HG03558 (cell line): Measurements from ENCODE around the gene PXDN.
"Not testable (repeated sequence)": the region's sequence is repeated elsewhere in the genome, so short reads cannot be mapped to it uniquely, and the experiment has no call there.

Experiments
- ATAC-seq: cut with Tn5 transposase; IDR thresholded peaks from one replicate; pipeline ENCODE4 v1.9.1; 2021; ENCODE audit warnings: moderate number of reproducible peaks; ENCODE audit not compliant: unreplicated experiment; ENCODE audit errors: extremely low read depth

The PXDN gene

GRCh38 chr2:1639086-1639858, 105.0 kb downstream of the PXDN start:
- ATAC-seq, result no peak

DNA sequence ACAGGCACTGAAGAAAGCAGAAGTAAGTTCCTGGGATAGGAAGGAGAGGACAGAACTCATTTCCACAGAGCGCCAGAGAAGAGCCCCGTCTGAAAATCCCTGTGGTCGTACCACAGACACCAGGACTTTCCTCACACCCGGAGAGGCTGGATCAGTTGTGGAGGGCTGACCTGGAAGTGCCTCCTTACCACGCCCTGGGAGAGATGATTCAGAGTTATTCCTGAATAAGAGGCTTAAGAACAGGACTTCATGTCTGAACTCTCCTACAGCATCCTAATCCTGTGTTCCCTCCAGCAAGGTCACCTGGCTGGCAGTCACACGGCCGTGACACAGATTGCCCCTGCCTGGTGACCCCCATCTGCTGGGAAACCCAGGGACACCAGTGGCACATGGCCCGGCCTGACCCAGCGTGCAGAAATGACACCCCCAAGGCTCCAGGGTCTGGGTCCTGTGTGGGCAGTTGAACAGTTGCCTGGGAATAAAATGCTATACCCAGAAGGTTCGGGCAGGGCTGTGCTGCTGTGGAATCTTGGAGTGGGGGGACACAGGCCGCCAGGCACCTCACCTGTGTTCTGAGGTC, 105.9 kb downstream of the PXDN start:
- ATAC-seq, result no peak

DNA sequence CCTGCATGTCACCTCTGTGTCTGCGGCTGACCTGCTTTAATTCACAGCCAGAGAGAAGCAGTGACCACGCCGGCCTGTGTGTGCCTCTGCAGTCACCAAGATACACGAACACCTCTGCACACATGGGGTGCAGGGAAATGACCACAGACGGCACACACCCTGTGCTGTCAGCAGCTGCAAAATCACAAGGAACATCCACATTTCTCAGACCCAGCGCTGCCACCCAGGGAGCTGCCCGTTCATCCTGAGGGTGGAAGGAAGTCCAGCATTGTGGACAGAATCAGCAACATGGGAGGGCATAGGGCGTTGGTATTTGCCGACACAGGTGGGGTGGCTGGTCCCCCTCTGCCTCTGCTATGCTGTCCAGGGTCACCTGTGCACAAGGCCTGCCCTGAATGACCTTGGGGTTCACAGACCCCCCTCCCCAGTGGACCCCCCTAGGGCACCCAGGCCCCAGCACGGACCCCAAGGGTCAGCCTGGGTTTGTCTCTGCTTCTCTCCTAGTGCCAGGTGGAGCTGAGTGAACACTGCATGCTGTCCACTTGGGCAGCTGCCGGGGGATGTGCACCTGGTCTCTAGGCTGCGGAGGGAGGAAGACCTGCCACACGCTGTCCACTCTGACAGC, 107.4 kb downstream of the PXDN start:
- no peak for ATAC-seq

- no peak for ATAC-seq
These were observed 108.5 kb downstream of the PXDN start for GRCh38 chr2:1635823-1636222.

DNA sequence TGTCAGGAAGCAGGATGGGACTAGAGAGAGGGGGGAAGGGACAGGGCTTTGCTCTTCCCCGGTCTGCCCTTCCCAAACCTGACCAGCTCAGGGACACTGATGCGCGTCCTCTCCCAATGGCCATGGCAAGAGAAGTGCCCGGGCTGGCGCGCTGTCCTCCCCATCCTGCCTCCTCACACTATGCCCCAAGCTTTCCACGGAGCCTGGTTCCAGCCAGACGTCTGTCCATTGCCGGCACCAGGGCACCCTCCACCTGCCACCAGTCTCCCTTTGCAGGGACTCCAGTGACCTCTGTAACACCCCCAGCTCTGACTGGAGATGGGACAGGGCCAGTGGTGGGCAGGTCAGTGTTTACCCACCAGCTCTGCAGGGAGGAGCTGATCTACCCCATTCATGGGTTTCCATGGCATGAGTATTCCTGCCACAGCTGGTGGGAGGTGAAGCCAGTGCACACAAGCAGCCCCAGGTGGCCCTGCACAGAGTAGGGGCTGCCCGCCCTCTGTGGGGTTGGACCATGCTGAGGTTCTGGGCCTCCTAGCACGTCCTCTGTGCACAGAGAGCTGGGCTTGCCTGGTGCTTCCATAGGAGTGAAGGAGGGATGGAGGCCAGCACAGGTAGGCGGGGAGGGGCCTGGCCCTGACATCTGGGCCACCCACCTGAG, 109.5 kb downstream of the PXDN start:
- no peak for ATAC-seq

DNA sequence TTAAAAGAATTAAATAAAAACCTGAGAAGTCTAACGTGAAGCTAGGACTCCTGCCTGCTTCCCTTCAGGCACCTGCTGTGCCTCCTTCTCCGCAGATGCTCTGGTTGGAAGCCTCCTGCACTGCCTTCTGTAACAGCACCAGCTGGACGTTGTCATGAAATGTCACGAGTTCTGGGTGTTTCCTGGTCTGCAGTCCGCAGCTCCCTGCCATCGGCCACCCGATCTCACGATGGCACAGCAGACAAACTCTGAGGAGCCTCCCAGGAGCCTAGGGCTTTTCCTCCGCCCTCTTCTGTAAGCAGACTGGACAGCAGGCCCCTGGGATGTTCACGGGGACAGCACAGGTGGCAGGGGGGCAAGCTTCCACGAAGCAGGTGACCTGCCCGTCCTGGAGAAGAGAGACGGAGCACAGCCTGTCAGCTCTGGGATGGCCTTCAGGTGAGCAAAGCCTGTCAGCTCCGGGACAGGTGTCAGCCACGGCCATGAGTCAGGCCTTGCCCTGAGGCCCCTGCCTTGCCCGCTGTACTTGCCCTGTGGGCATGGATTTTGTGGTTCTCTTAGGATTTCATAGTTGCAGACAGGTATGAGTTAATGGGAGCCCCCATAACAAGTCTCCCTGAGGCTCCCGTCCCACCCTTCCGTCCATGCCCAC, 110.3 kb downstream of the PXDN start:
- ATAC-seq, result no peak

GRCh38 chr2:1633092-1633671, 111.1 kb downstream of the PXDN start:
- no peak for ATAC-seq

DNA sequence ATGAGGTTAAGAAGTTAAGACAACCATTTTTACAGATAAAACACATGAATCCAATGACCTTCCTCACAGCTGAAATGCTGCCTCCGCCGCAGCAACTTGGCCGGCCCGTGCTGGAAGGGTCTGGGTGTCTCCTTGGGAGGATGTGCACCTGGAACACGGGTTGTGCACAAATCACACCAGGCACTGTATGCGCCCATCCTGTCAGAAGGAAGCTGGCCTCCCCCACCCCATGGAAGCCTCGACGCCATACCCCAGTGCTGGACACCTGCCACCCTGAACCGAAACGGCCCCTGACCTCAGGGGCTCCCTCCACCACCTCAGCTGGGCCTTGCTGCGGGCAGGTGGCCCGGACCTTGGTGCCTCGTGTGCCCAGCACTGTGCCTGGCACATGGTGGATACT, 111.8 kb downstream of the PXDN start:
- ATAC-seq, result no peak

DNA sequence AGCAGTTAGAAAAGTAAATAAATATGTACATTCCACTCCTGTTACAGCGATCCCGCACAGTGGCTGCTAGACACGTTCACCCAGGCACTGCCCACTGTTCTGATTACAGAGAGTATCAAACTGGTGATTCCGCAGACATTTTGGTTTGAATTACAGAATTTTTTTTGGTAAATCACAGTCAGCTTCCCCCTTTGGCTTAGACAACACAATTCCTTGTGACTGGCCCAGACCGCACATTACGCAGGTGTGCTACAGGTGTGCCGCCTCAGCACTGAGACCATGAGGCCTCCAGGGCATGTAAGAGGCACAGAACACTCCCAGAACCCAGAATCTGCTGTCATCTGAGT, 112.3 kb downstream of the PXDN start:
- ATAC-seq, result no peak

DNA sequence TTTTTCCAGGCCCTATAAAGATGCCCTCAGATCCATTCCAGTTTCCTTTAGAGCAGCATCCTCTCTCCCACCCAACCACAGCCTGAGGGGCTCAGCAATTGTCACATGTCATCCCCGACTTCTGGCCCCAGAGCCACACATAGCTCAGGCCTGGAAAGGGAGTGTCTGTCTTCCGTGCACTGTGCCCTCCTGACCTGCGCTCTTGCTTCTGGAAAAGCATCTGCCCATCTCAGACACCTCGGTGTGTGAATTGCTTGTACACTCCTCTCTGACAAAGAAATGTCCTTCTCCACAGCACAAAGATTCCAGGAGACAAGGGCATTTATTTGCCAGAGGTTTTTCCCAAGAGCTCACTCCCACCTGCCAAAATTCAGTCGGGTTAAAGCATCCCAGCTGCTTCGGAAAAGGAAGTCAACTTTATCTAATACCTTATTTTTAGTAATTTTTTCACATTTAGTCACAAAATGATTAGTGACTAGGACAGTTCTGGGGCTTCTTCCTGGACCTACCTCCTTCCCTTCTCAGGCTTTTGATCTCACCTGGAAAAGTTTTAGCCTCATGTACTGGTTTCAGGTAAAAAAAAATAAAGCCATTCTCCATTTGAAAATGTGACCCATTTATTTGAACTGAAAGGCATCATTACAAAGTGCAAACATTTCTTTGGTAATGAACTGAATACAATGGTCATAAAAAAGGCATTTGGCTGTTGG, 112.9 kb downstream of the PXDN start:
- ATAC-seq, result no peak

- ATAC-seq, result no peak
These were observed 115.4 kb downstream of the PXDN start for GRCh38 chr2:1628893-1629292.

GRCh38 chr2:1627628-1628381, 116.5 kb downstream of the PXDN start:
- ATAC-seq, result no peak

- no peak for ATAC-seq
These were observed 118.0 kb downstream of the PXDN start for GRCh38 chr2:1626271-1626681.

GRCh38 chr2:1625281-1626001, 118.9 kb downstream of the PXDN start:
- ATAC-seq, result no peak

DNA sequence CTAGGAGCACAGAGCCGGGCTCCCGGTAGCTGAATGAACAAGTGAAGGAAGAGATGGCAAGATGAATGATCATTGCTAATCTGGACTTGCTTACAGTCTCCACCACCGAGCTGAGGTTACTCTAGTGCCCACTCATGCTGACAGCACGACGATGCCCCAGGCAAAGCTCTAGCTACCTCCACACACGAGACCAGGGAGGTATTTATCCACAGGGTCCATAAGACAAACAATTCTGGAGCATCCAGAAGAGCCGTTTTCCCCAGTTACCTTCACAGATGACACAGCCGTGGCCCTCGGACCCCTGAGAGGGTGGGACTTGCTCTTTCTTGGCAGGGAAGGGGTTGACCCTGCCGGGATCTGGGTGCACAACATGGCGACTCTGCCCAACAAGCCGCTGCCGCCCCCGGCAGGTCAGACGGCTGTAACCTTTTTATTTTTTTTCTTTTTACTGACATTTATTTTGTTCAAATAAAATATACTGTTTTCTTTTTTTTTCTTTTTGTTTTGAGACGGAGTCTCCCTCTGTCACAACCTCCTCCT, 120.3 kb downstream of the PXDN start:
- no peak for ATAC-seq

DNA sequence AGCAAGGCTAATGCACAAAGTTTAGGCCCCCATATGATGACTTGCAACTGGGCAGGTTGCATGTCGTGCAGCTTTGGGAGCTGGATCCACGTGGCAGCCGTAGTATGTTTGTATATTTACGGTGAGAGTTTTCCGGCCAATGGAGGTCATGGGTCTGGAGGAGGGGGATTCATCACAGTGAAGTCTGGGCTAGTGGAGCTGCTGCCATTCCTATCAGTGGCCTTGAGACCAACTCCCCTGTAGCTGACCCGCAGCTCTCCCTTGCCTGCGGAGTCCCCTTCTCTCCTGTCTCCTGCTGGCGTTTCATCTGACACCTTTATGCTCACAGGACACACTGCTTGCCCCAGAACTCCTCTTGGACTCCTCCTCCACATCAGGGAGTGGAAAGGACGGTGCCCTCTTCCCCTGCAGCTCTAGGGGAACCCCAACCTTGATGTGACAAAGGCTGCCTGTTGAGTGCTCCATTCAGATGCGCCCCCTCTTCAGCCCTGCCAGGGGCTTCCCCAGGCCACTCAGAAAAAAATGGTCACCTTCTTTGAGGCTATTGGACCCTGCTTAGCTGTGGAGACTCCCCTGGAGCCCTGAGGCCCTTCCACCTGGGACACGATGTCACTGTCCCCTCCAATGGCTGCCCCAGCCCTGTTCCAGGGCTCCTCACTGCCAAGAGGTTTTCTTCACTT, 121.7 kb downstream of the PXDN start:
- no peak for ATAC-seq

- not testable (repeated sequence) for ATAC-seq
These were observed 122.3 kb downstream of the PXDN start for GRCh38 chr2:1621976-1622375.

GRCh38 chr2:1621501-1621900, 122.8 kb downstream of the PXDN start:
- ATAC-seq, result no peak
